ENCODE results near the gene ZFP36L1.

The ZFP36L1 gene

GRCh38 chr14:68782091-68782981 lies 10.5 kb downstream of the ZFP36L1 start:
- Histone ChIP-seq H3K79me2 (ENCODE audit: insufficient read depth, low read length) (no peaks in the 10 kb centered on the region), H3K4me1 (ENCODE audit: insufficient read depth, low read length, severe bottlenecking) (peaks cover 28% of the 10 kb centered on the region), H3K27ac (ENCODE audit: low read depth, low read length, poor library complexity, severe bottlenecking) (no peak overlapping the region), H3K9me2 (ENCODE audit: low read depth, low read length) (no peaks in the 10 kb centered on the region), H2AFZ (ENCODE audit: low read length) (no peak overlapping the region), H3K4me3 (ENCODE audit: low read depth, low read length, poor library complexity, severe bottlenecking) (no peak overlapping the region), H3K9me3 (ENCODE audit: low read length) (no peaks in the 10 kb centered on the region), H3F3A (ENCODE audit: insufficient read depth, low read length) (peaks cover 7% of the 10 kb centered on the region; the same call in 1 of the 2 replicates), H4K20me1 (ENCODE audit: insufficient read depth, low read length) (no peaks in the 10 kb centered on the region), H3K36me3 (ENCODE audit: insufficient read depth, low read length) (peaks cover 8% of the 10 kb centered on the region), H3K9ac (ENCODE audit: low read length) (no peak overlapping the region), H3K4me2 (ENCODE audit: low read length) (no peak overlapping the region), H3K27me3 (ENCODE audit: insufficient read depth, low read length) (no peaks in the 10 kb centered on the region)
- TF ChIP-seq EZH2 (IDR thresholded peaks at IDR 0.05; ENCODE audit: borderline replicate concordance, low read length): no peak
- no peak for TF ChIP-seq CTCF (IDR thresholded peaks at IDR 0.05; ENCODE audit: low read length)

GRCh38 chr14:68781161-68782021 lies 11.5 kb downstream of the ZFP36L1 start:
- Histone ChIP-seq H3K4me3 (ENCODE audit: low read depth, low read length, poor library complexity, severe bottlenecking) (no peak overlapping the region), H3K9ac (ENCODE audit: low read length) (peak overlapping the region; percentile 22; the same call in 1 of the 2 replicates), H3K36me3 (ENCODE audit: insufficient read depth, low read length) (no peaks in the 10 kb centered on the region), H4K20me1 (ENCODE audit: insufficient read depth, low read length) (no peaks in the 10 kb centered on the region), H3K4me2 (ENCODE audit: low read length) (peak overlapping the region; percentile 36; the same call in 1 of the 2 replicates), H3K27me3 (ENCODE audit: insufficient read depth, low read length) (no peaks in the 10 kb centered on the region), H3K4me1 (ENCODE audit: insufficient read depth, low read length, severe bottlenecking) (peaks cover 22% of the 10 kb centered on the region), H3K9me2 (ENCODE audit: low read depth, low read length) (no peaks in the 10 kb centered on the region), H3K79me2 (ENCODE audit: insufficient read depth, low read length) (no peaks in the 10 kb centered on the region), H3K9me3 (ENCODE audit: low read length) (no peaks in the 10 kb centered on the region), H3F3A (ENCODE audit: insufficient read depth, low read length) (no peaks in the 10 kb centered on the region), H3K27ac (ENCODE audit: low read depth, low read length, poor library complexity, severe bottlenecking) (peak overlapping the region; percentile 25), H2AFZ (ENCODE audit: low read length) (peak overlapping the region; percentile 35; the same call in 1 of the 2 replicates)
- TF ChIP-seq EZH2 (IDR thresholded peaks at IDR 0.05; ENCODE audit: borderline replicate concordance, low read length): no peak
- no peak for TF ChIP-seq CTCF (IDR thresholded peaks at IDR 0.05; ENCODE audit: low read length)

- peak overlapping the region; percentile 25 for H3K27ac ChIP-seq (ENCODE audit: low read depth, low read length, poor library complexity, severe bottlenecking)
- no peaks in the 10 kb centered on the region for H3K9me2 ChIP-seq (ENCODE audit: low read depth, low read length)
- peak overlapping the region; percentile 36; the same call in 1 of the 2 replicates for H3K4me2 ChIP-seq (ENCODE audit: low read length)
- peak overlapping the region; percentile 35; the same call in 1 of the 2 replicates for H2AFZ ChIP-seq (ENCODE audit: low read length)
- H3K79me2 ChIP-seq (ENCODE audit: insufficient read depth, low read length): no peaks in the 10 kb centered on the region
- H3K36me3 ChIP-seq (ENCODE audit: insufficient read depth, low read length): no peaks in the 10 kb centered on the region
- H3F3A ChIP-seq (ENCODE audit: insufficient read depth, low read length): no peaks in the 10 kb centered on the region
- H3K9me3 ChIP-seq (ENCODE audit: low read length): no peaks in the 10 kb centered on the region
- no peaks in the 10 kb centered on the region for H3K27me3 ChIP-seq (ENCODE audit: insufficient read depth, low read length)
- no peak overlapping the region for H3K4me3 ChIP-seq (ENCODE audit: low read depth, low read length, poor library complexity, severe bottlenecking)
- peaks cover 22% of the 10 kb centered on the region for H3K4me1 ChIP-seq (ENCODE audit: insufficient read depth, low read length, severe bottlenecking)
- TF ChIP-seq CTCF (IDR thresholded peaks at IDR 0.05; ENCODE audit: low read length): no peak
- TF ChIP-seq EZH2 (IDR thresholded peaks at IDR 0.05; ENCODE audit: borderline replicate concordance, low read length): no peak
- H3K9ac ChIP-seq (ENCODE audit: low read length): peak overlapping the region; percentile 22; the same call in 1 of the 2 replicates
- no peaks in the 10 kb centered on the region for H4K20me1 ChIP-seq (ENCODE audit: insufficient read depth, low read length)
Measured at GRCh38 chr14:68780358-68781160, 12.3 kb downstream of the ZFP36L1 start.

Data from OCI-LY1 (cell line).